HG03108 (cell line): ENCODE measurements around the gene FAM50A.

Source experiments
- ATAC-seq: cut with Tn5 transposase; IDR thresholded peaks from one replicate; pipeline ENCODE4 v1.9.1; 2021; ENCODE audit warnings: moderate library complexity; ENCODE audit not compliant: unreplicated experiment

FAM50A gene

GRCh38 chrX:154463611-154464220 lies 19.8 kb downstream of the FAM50A start:
- ATAC-seq = no peak

DNA sequence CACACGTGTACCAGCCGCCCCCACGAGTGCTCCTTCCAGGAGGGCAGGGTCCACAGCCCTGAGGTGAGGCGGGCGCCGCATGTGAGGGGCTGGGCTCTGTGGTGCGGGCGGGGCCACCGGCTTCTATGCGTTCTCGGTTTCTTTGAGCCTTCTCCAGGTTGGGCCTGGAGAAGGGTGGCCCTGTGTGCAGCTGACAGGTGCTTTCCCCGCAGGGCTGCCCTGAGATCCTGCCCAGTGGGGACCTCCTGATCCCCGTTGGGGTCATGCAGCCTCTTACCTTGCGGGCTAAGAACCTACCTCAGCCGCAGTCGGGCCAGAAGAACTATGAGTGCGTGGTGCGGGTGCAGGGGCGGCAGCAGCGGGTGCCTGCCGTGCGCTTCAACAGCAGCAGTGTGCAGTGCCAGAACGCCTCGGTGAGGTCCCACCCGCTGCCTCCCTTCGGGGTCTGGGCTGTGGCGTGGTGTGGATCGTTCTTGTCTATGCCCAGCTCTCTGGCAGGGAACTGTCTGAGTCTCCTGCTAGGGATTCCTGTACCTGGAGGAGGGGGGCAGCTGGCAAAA lies 20.9 kb downstream of the FAM50A start:
- no peak for ATAC-seq

- ATAC-seq = no peak
Measured at GRCh38 chrX:154465601-154466000, 21.7 kb downstream of the FAM50A start.

- ATAC-seq = no peak
Measured at GRCh38 chrX:154466036-154466435, 22.1 kb downstream of the FAM50A start.

DNA sequence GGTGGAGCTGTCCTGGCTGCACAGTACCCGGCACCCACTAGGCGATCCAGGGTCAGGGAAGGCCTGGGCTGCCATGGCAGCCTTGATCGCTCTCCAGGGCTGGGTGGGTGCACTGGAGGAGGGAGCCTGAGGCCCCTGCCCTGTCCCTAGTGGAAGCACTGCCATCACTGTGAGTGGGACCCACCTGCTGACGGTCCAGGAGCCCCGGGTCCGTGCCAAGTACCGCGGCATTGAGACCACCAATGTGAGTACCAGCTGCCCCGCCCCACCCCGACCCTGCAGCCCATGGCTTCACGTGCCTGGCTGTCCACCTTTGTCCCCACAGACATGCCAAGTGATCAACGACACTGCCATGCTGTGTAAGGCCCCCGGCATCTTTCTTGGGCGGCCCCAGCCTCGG lies 23.0 kb downstream of the FAM50A start:
- ATAC-seq = no peak

DNA sequence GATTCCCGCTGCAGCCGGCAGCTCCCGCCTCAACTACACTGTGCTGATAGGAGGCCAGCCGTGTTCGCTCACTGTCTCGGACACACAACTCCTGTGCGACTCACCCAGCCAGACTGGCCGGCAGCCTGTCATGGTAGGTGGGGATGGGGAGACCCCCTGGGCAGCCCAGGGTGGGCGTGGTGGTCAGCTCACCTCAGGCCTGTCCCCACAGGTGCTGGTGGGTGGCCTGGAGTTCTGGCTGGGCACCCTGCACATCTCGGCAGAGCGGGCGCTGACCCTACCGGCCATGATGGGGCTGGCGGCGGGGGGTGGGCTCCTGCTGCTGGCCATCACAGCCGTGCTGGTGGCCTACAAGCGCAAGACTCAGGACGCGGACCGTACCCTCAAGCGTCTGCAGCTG lies 23.6 kb downstream of the FAM50A start:
- no peak for ATAC-seq

- no peak for ATAC-seq
Measured at GRCh38 chrX:154468217-154468616, 24.3 kb downstream of the FAM50A start.

GRCh38 chrX:154469114-154469513 lies 25.2 kb downstream of the FAM50A start:
- no peak for ATAC-seq

GRCh38 chrX:154469880-154470279 lies 25.9 kb downstream of the FAM50A start:
- no peak for ATAC-seq

DNA sequence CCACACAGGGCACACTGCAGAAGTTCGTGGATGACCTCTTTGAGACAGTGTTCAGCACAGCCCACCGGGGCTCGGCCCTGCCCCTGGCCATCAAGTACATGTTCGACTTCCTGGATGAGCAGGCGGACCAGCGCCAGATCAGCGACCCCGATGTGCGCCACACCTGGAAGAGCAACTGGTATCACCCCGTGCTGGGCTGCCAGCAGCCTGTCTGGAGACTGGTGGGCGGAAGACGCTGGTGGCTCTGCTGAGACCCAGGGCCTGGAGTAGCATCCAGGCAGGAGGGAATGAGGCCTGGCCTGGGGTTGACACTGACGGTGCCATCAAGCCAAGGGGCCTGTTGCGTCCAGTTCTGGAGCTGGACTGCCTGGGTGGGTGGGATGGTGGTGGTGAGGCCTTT lies 26.5 kb downstream of the FAM50A start:
- no peak for ATAC-seq

- ATAC-seq = no peak
Measured at GRCh38 chrX:154470914-154471568, 27.1 kb downstream of the FAM50A start.

DNA sequence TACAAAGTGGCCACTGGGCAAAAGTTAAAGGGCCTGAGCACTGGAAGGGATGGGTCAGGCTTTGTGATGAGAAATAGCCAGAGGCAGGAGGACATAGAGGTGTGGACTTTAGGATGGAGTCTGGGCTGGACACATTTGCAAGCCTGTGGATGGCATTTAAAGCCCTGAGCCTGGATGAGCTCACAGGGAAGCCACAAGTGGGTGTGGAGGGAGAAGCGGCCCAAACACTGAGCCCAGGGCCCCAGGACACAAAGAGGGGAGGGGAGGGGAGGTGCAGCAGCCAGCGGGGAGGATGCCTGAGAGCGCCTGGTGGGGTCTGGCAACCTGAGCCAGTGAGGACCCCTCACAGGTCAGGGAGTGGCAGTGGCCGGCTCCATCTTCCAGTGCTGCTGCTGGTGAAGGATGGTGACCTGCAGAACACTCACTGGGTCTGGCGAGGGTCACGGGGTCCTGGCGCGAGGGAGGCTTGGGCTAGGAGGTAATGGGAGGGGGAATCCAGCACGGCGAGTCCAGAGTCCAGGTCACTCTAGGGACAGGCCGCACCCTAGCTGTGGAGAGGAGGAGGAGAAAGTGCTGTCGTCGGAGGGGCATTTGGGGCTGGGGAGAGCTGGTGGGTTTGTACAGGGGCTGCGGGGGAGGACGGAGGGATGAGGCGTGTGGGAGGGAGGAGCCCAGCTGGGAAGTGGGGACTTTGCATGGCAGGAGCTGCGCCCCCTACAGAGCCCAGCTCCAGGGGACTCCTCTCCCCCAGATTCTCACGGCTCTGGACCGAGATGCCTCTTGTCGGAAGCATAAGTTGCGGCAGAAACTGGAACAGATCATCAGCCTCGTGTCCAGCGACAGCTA lies 28.1 kb downstream of the FAM50A start:
- ATAC-seq = no peak

- ATAC-seq = no peak
Measured at GRCh38 chrX:154472685-154473632, 29.0 kb downstream of the FAM50A start.

GRCh38 chrX:154473683-154474082 lies 29.7 kb downstream of the FAM50A start:
- ATAC-seq = no peak

DNA sequence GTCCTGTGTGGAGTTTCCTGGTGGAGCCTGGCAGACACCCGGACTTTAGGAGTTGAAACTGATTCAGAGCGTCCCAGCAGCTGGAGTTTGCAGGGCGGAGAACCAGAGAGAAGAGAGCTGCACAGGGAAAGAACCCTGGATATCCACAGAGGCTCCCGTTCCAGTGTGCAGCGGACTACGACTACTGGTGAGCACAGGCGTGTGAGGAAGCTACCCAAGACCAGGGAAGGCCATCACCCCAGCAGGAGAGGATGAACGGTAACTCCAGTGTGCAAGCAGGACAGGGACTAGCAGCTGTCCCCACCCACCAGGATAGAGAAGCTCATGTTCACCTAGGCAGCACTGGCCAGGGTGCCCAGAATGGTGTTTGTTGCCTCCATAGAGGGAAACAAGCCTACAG lies 32.9 kb downstream of the FAM50A start:
- ATAC-seq = no peak

DNA sequence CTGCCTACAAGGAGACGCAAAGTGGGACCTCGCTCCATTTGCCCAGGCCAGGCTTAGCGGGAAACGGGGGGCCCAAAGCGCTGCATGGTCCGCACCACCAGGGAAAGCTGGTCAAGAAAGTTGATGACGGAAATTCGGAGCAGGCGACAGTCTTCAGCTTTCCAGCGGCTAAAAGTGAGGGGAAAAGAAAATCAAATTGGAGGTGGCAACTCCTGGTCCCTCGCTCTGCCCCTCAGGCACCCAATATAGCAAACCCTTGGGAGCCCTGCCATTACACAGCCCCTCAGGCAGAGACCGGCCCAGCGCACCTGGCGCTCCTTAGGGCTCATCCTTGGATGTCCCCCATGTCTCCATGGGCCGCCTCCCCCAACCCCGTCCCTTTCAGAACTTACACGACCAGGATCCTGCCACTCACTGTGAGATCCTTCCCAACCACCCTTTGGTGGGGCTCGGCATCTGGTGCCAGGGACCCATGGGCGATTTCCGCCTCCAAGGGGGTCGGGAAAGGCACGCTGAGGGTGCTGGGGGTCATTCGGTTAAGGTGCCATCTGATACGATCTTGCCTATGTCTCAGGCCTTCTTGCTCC lies 34.0 kb downstream of the FAM50A start:
- ATAC-seq = no peak

DNA sequence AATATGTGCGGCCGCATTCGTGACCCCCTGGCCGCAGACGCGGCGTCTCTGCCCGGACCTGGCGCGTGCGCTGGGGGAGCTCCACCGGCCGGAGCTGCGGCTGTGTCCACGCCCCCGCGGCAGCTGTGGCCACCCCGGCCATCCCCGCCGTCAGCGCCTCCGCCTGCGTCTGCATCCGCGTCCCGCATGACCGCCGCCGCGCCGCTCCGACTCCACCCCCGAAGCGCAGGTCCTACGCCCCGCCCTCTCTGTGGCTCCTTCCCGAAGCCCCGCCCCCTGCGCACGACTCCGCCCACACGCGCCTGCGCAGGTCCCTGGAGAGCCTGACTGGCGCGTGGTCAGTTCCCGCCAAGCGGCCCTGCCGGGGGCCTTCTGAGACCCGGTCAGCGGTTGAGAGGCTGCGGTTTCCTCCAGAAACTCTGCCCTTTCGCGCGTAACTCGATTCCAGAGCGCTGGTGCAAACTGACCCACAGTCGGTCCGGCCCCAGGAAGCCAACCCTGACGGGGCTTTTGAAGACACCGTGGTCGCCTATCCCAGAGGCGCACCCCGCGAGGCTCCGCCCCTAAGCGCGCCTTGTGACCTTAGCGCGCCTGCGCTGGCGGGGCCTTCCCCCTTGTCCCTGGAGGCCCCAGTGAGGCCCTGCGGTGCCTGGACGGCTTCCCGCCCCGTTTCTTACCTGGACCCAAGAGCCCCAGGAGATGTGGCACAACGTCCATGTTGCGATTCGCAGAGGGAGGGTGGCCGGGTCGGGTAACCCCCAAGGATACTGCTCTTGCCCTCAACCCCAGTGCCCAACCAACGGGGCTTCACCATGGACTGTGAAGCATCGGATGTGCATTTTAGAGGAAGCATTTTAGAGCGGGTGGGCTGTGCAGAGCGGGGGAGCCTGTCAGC lies 35.0 kb downstream of the FAM50A start, which contains the start of gene LAGE3:
TSS of gene LAGE3 (minus strand) at position 554 of the 895 bp plus-strand sequence. CDS start at position 188, 366 bp downstream.
- peak; percentile 86 for ATAC-seq

GRCh38 chrX:154481195-154481594 lies 37.3 kb downstream of the FAM50A start:
- ATAC-seq = no peak
